GM18873 (cell line): ENCODE measurements around the gene SLC39A11.
"Not testable (repeated sequence)": the region's sequence is repeated elsewhere in the genome, so short reads cannot be mapped to it uniquely, and the experiment has no call there.

ENCODE experiments used
- ATAC-seq: cut with Tn5 transposase; IDR thresholded peaks from one replicate; pipeline ENCODE4 v1.9.1; 2021; ENCODE audit warnings: mild to moderate bottlenecking, moderate library complexity, moderate number of reproducible peaks; ENCODE audit not compliant: unreplicated experiment, low FRiP score

Gene SLC39A11

DNA sequence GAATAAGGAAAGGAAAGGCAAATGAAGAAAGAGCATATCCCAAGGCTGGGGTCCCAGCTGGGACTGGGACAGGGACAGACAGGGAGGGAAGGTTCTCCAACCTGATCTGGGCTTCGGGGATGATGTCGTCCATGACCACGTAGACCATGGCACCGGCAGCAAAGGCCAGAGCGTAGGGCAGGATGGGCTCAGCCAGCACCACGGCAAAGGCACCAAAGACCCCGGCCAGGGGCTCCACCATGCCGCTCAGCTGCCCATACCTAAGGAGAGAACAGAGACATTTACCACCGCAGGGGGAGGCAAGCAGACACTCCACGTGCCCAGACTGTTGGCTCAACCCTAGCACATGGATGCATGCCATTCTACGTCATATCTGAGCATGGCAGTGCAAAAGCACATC lies 443.8 kb downstream of the SLC39A11 start:
- no peak for ATAC-seq

GRCh38 chr17:72646176-72646575 lies 446.3 kb downstream of the SLC39A11 start:
- no peak for ATAC-seq

DNA sequence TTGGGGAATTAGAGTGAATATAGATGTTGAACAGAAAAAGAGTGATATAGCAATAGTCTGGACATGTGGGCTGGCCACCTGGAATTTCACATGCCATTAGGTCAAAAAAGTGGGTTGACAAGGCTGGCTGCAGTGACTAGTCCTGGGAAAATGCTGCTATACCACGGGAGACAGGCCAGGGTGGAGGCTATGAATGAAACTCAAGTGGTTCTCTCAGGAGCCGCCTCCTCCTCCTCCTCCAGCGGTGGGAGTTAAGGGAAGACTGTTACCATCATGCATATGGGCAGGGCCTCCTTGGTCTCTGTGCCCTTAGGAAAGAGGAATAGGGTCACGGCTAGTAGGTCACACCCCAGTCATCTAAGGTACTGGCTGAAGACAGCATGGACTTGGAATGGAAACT lies 448.0 kb downstream of the SLC39A11 start:
- no peak for ATAC-seq

- ATAC-seq: no peak
Observed at GRCh38 chr17:72643575-72644216, 448.8 kb downstream of the SLC39A11 start.

GRCh38 chr17:72642720-72643119 lies 449.8 kb downstream of the SLC39A11 start:
- ATAC-seq: no peak

GRCh38 chr17:72640415-72641165 lies 451.9 kb downstream of the SLC39A11 start:
- ATAC-seq: no peak

- no peak for ATAC-seq
Observed at GRCh38 chr17:72639711-72640110, 452.8 kb downstream of the SLC39A11 start.

GRCh38 chr17:72638932-72639331 lies 453.6 kb downstream of the SLC39A11 start:
- ATAC-seq: not testable (repeated sequence)

DNA sequence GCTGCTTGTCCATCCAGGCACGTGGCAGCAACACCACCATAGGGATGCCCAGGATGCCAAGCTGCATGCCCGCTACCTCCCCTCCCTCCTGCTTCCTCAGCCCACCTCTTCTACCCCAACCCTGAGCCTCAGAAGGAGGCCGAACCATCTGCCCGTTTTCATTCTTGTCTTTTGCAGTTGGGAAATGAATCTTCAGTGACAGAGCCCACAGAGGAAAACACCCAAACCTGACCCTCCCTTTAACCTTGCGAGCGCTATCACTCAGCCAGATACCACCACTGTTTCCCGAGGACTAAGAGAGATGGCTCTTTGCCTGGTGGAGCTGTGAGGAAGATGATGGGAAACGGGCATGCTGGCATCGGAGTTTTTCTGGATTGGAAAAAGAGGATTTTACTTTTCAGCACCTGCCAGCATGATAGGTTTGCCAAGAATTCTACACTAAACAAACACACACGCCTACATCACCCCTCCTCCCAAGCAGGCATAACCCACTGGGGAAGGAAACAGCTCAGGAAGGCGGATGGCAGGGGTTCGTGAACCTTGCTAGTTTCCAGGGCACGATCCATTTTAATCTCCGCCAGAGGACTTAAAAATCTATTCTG lies 457.4 kb downstream of the SLC39A11 start:
- ATAC-seq: no peak

DNA sequence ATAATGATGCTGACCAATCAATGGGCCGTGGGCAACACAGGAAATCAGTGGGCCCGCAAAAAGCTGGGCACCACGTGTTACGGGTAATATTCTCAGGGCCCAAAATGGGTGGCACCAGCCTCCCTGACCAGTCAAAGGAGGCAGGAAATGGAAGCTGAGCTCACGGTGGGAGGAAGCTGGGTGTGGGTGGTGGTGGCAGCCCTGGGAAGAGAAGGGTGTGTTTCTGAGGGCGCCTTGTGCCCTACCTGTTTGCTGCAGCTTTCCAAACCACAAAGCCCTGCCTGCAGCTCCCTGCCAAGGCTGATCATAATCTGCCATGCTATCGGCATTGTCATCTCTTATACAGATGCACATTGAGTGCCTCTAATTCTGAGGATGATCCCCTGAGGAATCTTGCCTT lies 457.9 kb downstream of the SLC39A11 start:
- ATAC-seq: no peak

DNA sequence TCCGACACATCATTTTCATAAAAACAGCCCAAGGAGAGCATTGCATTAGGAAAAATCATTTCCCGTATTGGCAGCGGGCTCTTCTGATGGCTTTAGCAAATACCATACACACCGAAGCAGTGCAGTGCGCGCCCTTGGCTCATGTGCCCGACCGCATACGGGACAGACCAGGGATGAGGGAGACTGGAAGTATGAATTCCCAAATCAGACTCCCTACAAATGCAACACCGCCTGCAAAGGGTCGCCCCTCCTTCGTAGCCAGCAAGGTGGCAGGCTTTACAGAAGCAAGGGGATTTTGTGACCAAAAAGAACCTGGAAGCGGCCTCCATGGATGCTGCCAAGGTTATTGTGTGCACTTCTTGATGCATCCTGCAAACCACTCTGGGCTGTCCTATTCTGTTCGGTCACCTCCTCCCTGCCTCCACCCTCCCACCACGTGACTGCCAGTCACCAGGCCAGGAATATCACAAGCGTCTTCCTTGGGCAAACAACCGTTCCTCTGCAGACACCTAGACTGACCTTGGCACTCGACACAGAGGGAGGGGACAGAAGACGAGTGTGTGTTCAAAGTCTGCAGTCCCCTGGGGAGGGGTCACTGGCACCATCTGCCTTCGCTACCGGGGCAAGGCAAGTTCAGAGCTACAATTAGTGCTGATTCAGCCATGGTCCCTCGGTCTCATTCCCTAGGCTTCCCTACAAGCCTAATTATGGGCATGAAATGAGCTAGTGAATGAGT lies 460.4 kb downstream of the SLC39A11 start:
- no peak for ATAC-seq

DNA sequence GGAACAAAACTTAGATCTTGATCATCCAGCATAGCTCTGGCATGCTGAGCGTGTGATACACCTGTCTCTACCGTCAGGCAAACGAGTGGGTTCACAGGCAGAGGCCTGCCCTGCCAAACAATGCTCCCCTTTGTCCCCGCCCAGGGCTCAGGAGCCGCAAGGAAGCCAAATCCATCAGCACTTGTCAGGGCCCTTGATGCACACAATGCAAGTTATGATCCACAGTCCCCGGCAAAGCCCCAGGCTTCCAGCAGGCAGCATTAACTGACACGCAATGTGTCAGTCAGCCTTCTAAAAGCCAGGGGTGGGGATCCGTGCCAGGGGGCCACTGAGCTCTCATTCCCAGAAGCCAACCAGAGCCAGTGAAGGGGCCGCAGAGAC lies 460.9 kb downstream of the SLC39A11 start:
- no peak for ATAC-seq

GRCh38 chr17:72624652-72625051 lies 467.8 kb downstream of the SLC39A11 start:
- no peak for ATAC-seq

GRCh38 chr17:72624226-72624625 lies 468.3 kb downstream of the SLC39A11 start:
- ATAC-seq: no peak

GRCh38 chr17:72622661-72623433 lies 469.6 kb downstream of the SLC39A11 start:
- ATAC-seq: no peak

- no peak for ATAC-seq
Observed at GRCh38 chr17:72619976-72620650, 472.4 kb downstream of the SLC39A11 start.

DNA sequence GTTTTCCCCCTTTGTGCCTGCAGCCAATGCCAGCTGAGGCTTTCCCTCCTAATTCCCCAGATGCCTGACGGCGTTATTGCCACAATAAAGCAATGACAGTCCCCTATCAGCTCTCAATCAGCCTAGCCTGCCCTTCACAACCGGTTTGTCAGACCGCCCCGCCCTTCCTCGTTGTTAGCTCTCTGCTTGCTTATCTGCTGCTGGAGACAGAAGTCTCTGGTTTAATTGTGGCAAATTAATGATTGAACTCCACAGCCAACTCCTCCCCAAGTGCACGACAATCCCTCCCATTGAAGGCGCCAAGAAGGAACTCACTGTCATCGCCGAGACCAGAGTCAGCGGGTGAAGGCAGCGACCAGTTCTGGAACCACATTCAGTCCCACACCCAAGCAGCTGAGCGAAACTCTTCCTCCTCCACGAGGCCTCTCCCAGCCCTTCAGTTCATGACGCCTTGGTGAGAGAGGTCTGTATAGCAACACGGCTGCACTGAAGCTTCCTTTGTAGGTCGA lies 474.4 kb downstream of the SLC39A11 start:
- no peak for ATAC-seq

DNA sequence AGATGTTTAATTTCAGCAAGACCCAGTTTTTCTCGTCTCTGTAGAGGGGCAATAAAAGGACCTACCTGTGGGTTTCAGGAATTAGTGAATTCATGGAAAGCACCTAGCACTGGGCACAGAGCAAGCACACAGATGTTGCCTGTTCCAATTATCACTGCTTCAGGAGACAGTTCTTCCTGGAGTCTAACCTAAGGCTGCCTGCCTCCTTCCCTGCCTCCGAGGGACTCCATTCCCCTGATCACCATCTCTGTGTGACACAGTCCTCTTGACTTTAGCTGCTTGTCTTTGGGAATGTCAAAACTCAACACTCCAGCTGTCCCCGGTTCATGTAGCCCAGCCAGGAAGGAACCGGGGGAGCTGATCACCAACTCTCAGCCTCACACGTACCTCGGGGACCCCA lies 474.9 kb downstream of the SLC39A11 start:
- ATAC-seq: no peak

DNA sequence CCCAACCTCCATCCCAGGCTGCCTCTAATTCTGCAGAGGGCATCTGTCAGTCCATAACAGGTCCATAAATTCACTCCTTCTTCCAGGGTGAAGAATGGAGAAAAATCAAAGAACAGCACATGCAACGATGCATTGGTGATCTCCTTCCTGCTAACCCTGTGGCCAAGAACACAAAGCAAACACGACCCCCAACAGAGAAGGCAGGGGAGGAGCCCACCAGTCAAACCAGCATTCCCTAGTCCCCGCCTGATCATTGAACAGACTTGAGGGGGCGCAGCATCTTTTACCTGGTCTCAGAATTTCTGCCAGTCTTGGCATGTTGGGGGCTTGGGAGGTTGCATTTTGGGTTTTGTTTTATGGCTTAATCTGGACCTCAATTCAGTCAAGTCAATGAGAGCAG lies 476.0 kb downstream of the SLC39A11 start:
- ATAC-seq: no peak

DNA sequence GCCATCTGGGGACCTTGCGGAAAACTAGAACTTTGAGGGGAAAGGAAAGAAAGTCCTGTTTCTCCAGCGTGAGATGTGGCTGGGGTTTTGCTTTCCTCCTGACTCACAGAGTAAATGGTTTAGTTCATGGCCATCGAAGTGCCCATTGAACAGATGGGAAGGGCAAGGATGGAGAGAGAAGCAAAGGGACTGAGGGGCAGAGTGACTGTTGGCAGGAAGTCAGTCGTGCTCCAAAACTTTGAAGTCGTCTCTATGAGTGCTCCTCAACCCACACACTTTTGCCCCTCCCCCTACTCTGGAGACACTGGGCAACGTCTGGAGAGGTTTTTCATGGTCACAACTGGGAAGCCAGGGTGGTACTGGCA lies 476.9 kb downstream of the SLC39A11 start:
- ATAC-seq: no peak
